Trophoblast cell (in vitro differentiated cells and primary cell): ENCODE data around the gene SEC61A1.

Experiments used
- DNase-seq, 2 donors: peaks; one replicate each; pipeline ENCODE4 v3.0.0-alpha.2; 2016
- H2AFZ ChIP-seq: 2 replicates; pipeline ENCODE4 v1.6.1; 2013; ENCODE audit warnings: low read length, moderate library complexity, mild to moderate bottlenecking; ENCODE audit not compliant: insufficient read depth, poor library complexity
- H2AK5ac ChIP-seq: 2 replicates; pipeline ENCODE4 v1.6.1; 2013; ENCODE audit warnings: mild to moderate bottlenecking, low read length
- H2BK120ac ChIP-seq: 2 replicates; pipeline ENCODE4 v1.6.1; 2013; ENCODE audit warnings: low read length, mild to moderate bottlenecking, moderate library complexity; ENCODE audit not compliant: insufficient read depth, poor library complexity
- H2BK12ac ChIP-seq: 2 replicates; pipeline ENCODE4 v1.6.1; 2013; ENCODE audit warnings: mild to moderate bottlenecking, low read length, moderate library complexity
- H2BK5ac ChIP-seq: 2 replicates; pipeline ENCODE4 v1.6.1; 2013; ENCODE audit warnings: low read length, low read depth, moderate library complexity, mild to moderate bottlenecking; ENCODE audit not compliant: poor library complexity
- H3K14ac ChIP-seq: 2 replicates; pipeline ENCODE4 v1.6.1; 2013; ENCODE audit warnings: mild to moderate bottlenecking, low read length
- H3K18ac ChIP-seq: 2 replicates; pipeline ENCODE4 v1.6.1; 2013; ENCODE audit warnings: mild to moderate bottlenecking, low read length
- H3K23ac ChIP-seq: 2 replicates; pipeline ENCODE4 v1.6.1; 2013; ENCODE audit warnings: low read length
- H3K27ac ChIP-seq: 2 replicates; pipeline ENCODE4 v1.5.1; 2013; ENCODE audit warnings: low read depth, mild to moderate bottlenecking, inconsistent platforms, low read length, moderate library complexity
- H3K27me3 ChIP-seq: 2 replicates; pipeline ENCODE4 v1.6.1; 2013; ENCODE audit warnings: inconsistent platforms, mild to moderate bottlenecking, low read length, moderate library complexity; ENCODE audit not compliant: insufficient read depth
- H3K36me3 ChIP-seq, 2 experiments: 1 replicate in 1 of 2; 2 replicates in 1 of 2; pipeline ENCODE4 v1.6.1; 2013; ENCODE audit warnings: low read length in 2 of 2, mild to moderate bottlenecking in 2 of 2, moderate library complexity in 1 of 2; ENCODE audit not compliant: insufficient read depth in 2 of 2, control insufficient read depth in 1 of 2
- H3K4ac ChIP-seq: 2 replicates; pipeline ENCODE4 v1.6.1; 2013; ENCODE audit warnings: low read depth, mild to moderate bottlenecking, low read length, moderate library complexity
- H3K4me1 ChIP-seq, 2 experiments: 1 replicate in 1 of 2; 2 replicates in 1 of 2; pipeline ENCODE4 v1.6.1; 2013; ENCODE audit warnings: low read length in 2 of 2, mild to moderate bottlenecking in 2 of 2, moderate library complexity in 1 of 2; ENCODE audit not compliant: insufficient read depth in 2 of 2, control insufficient read depth in 1 of 2
- H3K4me2 ChIP-seq: 2 replicates; pipeline ENCODE4 v1.6.1; 2013; ENCODE audit warnings: inconsistent platforms, mild to moderate bottlenecking, low read length, moderate library complexity
- H3K4me3 ChIP-seq: 2 replicates; pipeline ENCODE4 v1.5.1; 2013; ENCODE audit warnings: mild to moderate bottlenecking, low read depth, low read length, inconsistent platforms
- H3K79me1 ChIP-seq: one replicate; pipeline ENCODE4 v1.6.1; 2013; ENCODE audit warnings: low read length
- H3K79me2 ChIP-seq: 2 replicates; pipeline ENCODE4 v1.6.1; 2013; ENCODE audit warnings: low read length, mild to moderate bottlenecking; ENCODE audit not compliant: control insufficient read depth, insufficient read depth, poor library complexity
- H3K9ac ChIP-seq: 2 replicates; pipeline ENCODE4 v1.6.1; 2013; ENCODE audit warnings: mild to moderate bottlenecking, low read length
- H3K9me3 ChIP-seq: 2 replicates; pipeline ENCODE4 v1.6.1; 2013; ENCODE audit warnings: low read depth, mild to moderate bottlenecking, control low read depth, inconsistent platforms, low read length; ENCODE audit not compliant: insufficient read depth
- H4K12ac ChIP-seq: 2 replicates; pipeline ENCODE4 v1.6.1; 2013; ENCODE audit warnings: low read depth, mild to moderate bottlenecking, low read length, moderate library complexity
- H4K8ac ChIP-seq: 2 replicates; pipeline ENCODE4 v1.6.1; 2013; ENCODE audit warnings: low read depth, mild to moderate bottlenecking, low read length, moderate library complexity
- H4K91ac ChIP-seq: one replicate; pipeline ENCODE4 v1.6.1; 2013; ENCODE audit warnings: low read depth, mild to moderate bottlenecking, low read length, moderate library complexity
- WGBS: extraction: QIAGEN DNeasy Blood & Tissue Kit; methylation state at CpG from one replicate; pipeline ENCODE4 v1.1.7; 2013; ENCODE audit warnings: missing lambda C conversion rate; ENCODE audit not compliant: insufficient read length, insufficient coverage; ENCODE audit errors: extremely low coverage; 5-methylcytosine and 5-hydroxymethylcytosine counted together

The SEC61A1 gene

GRCh38 chr3:128009952-128010846 lies 42.0 kb upstream of the SEC61A1 start:
- Histone ChIP-seq H2BK120ac (no peak overlapping the region), H3K9ac (no peak overlapping the region), H3K14ac (no peak overlapping the region), H2AK5ac (no peak overlapping the region), H3K27me3 (no peaks in the 10 kb centered on the region), H3K23ac (no peak overlapping the region), H4K12ac (no peak overlapping the region), H3K4me1 (no peaks in the 10 kb centered on the region), H4K8ac (no peak overlapping the region), H3K9me3 (no peaks in the 10 kb centered on the region), H2AFZ (no peak overlapping the region), H3K4ac (no peak overlapping the region), H3K18ac (no peak overlapping the region), H3K36me3 (no peaks in the 10 kb centered on the region), H3K79me1 (no peaks in the 10 kb centered on the region), H3K4me3 (no peak overlapping the region), H3K79me2 (no peaks in the 10 kb centered on the region), H2BK5ac (no peak overlapping the region), H3K27ac (no peak overlapping the region), H4K91ac (no peak overlapping the region), H3K4me2 (no peak overlapping the region), H2BK12ac (no peak overlapping the region)
- DNase-seq, result peak in 1 of 2 donors; percentile 61
- no CpG with 5 or more reads among the region's 12 CpGs for WGBS

- Histone ChIP-seq H2AK5ac (no peak overlapping the region), H3K23ac (no peak overlapping the region), H2BK12ac (no peak overlapping the region), H3K4me1 (no peaks in the 10 kb centered on the region), H3K79me2 (no peaks in the 10 kb centered on the region), H3K14ac (no peak overlapping the region), H4K91ac (no peak overlapping the region), H3K79me1 (no peaks in the 10 kb centered on the region), H2BK5ac (no peak overlapping the region), H2BK120ac (no peak overlapping the region), H4K8ac (peak overlapping the region; percentile 7), H3K4me3 (no peak overlapping the region), H3K9me3 (no peaks in the 10 kb centered on the region), H4K12ac (no peak overlapping the region), H3K4ac (no peak overlapping the region), H3K27me3 (no peaks in the 10 kb centered on the region), H3K36me3 (no peaks in the 10 kb centered on the region), H3K9ac (no peak overlapping the region), H3K4me2 (peak overlapping the region; percentile 26), H3K27ac (no peak overlapping the region), H2AFZ (no peak overlapping the region), H3K18ac (no peak overlapping the region)
- DNase-seq, result peak; percentile 35 to 59
- no CpG with 5 or more reads among the region's 12 CpGs for WGBS
Measured at GRCh38 chr3:128011140-128011539, 41.1 kb upstream of the SEC61A1 start.

- Histone ChIP-seq H4K91ac (no peak overlapping the region), H3K4me2 (no peak overlapping the region), H2AK5ac (no peak overlapping the region), H2AFZ (no peak overlapping the region), H3K23ac (no peak overlapping the region), H3K4me1 (no peaks in the 10 kb centered on the region), H3K9me3 (no peaks in the 10 kb centered on the region), H3K9ac (no peak overlapping the region), H4K8ac (no peak overlapping the region), H3K27me3 (no peaks in the 10 kb centered on the region), H3K18ac (no peak overlapping the region), H3K36me3 (no peaks in the 10 kb centered on the region), H3K79me2 (no peaks in the 10 kb centered on the region), H2BK120ac (no peak overlapping the region), H3K4me3 (no peak overlapping the region), H3K14ac (no peak overlapping the region), H3K79me1 (no peaks in the 10 kb centered on the region), H2BK5ac (no peak overlapping the region), H3K27ac (no peak overlapping the region), H4K12ac (no peak overlapping the region), H2BK12ac (no peak overlapping the region), H3K4ac (no peak overlapping the region)
- WGBS, result no CpG with 5 or more reads among the region's 14 CpGs
- peak; percentile 8 to 50 for DNase-seq
Measured at GRCh38 chr3:128012050-128012449, 40.2 kb upstream of the SEC61A1 start.

- Histone ChIP-seq H3K36me3 (no peaks in the 10 kb centered on the region), H2BK12ac (no peak overlapping the region), H3K23ac (no peak overlapping the region), H3K27ac (no peak overlapping the region), H3K9me3 (no peaks in the 10 kb centered on the region), H2AK5ac (no peak overlapping the region), H3K18ac (no peak overlapping the region), H4K91ac (no peak overlapping the region), H4K8ac (no peak overlapping the region), H4K12ac (no peak overlapping the region), H3K4ac (no peak overlapping the region), H2BK5ac (no peak overlapping the region), H3K14ac (no peak overlapping the region), H3K4me1 (no peaks in the 10 kb centered on the region), H3K27me3 (no peaks in the 10 kb centered on the region), H2AFZ (no peak overlapping the region), H3K9ac (no peak overlapping the region), H3K79me1 (no peaks in the 10 kb centered on the region), H3K79me2 (no peaks in the 10 kb centered on the region), H3K4me2 (no peak overlapping the region), H2BK120ac (no peak overlapping the region), H3K4me3 (no peak overlapping the region)
- WGBS, result no CpG with 5 or more reads among the region's 3 CpGs
- DNase-seq, result no peak
Measured at GRCh38 chr3:128014548-128014947, 37.7 kb upstream of the SEC61A1 start.
